CD4-positive, alpha-beta T cell treated with Interleukin-4 for 1 hour (primary cell): ENCODE data around the gene GBE1.
"Not testable (repeated sequence)": the region's sequence is repeated elsewhere in the genome, so short reads cannot be mapped to it uniquely, and the experiment has no call there.

Experiments used
- DNase-seq, 2 donors: peaks; one replicate each; pipeline ENCODE4 v3.0.0-alpha.2; 2020 to 2022

The GBE1 gene

DNA sequence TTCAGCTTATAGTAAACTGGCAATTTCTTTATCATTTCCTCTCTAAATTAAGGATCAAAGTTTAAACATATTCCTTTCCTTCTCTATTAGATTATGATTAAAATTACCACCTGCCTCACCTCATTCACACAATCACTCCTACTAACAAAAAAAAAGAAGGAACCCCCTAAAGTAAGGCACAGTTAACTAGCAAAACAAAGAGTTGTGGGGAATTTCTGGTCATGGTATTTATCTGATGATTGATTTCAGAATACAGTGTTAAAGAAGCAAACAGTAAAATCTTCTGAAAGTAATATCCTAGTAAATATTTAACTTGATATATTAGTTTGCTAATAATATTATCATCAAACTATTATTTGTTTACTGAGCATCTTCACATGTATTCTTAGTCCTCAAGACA lies 8.8 kb downstream of the GBE1 start:
- no peak for DNase-seq

DNA sequence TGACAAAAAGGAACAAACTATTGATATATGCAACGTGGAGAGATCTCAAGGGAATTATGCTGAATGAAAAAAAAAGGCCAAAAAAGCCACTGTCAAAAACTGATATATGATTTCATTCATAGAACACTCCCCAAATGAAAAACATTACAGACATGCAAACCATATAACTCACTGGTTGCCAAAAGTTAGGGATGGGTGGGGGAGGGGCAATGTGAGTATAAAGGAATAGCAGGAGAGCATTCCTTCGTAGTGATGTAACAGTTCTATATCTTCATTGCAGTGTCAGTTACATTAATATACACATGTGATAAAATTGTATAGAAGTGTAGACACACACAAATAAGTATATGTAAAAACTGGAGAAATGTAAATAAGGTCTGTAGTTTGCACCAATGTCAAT lies 12.2 kb downstream of the GBE1 start:
- no peak for DNase-seq

DNA sequence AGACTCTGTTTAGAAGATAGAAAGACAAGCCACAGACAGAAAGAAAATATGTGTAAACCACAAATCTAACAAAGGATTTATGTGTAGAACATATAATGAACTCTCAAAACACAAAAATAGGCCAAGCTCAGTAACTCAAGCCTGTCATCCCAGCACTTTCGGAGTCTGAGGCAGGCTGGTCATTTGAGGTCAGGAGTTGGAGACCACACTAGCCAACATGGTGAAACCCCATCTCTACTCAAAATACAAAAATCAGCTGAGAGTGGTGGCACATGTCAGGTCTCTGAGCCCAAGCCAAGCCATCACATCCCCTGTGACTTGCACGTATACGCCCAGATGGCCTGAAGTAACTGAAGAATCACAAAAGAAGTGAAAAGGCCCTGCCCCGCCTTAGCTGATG lies 14.2 kb downstream of the GBE1 start:
- not testable (repeated sequence) for DNase-seq

DNA sequence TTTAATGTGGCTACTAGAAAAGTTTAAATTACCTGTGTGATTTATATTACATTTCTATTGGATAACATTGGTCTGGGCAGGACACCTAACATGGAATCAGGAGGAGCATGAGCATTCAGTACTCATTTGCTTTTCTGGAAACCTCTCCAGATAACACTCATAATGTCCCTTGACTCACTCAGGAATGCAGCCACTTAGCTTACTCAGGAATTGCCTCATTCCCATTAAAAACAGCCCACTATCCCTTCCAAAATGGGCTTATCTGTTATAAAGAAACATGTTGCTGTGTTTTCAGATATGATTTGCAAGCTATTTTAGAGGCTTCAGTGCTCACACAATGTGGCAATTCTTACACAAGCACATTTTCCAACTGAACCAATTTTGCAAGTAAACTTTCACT lies 17.1 kb downstream of the GBE1 start:
- DNase-seq, result no peak

DNA sequence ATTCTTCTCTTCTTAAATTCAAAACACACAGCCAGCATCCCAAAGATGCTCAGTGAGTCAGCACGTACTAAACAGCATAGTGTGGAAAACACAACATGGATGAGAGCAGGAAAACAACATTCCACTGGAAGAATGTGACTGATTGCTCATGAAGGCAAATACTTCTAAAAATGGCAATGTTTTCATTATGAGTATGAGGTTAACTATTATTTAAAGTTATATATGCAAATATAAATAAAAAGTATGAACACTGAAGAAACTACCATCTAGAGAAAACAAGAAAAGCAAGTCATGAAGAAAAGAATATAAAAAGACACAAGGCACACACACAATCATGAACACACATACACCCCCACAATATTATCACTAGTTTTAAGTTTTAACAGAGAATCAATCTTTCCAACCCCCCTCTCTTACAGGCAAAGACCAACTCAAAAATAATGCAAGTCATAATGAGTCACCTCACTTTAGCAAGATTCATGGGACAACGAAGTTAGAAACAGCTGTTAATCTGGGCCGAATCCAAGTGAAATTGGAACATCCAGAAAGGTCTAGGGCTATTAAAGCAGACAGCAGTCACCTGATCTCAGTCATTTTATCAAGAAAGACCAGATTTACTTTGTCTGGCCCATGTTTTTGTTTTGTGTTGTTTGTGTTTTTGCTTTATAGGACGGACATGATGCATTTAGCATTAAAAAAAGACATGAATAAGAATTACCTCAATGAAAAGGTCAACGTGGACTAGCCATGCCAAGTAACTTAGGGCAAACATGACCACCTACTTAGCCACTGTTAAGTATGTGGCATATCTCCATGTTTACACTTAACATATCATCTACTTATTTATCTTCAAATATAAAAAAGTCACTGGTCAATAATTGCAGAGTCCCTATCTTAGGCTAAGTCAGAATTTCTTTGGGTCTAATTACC lies 18.1 kb downstream of the GBE1 start:
- DNase-seq, result no peak

DNA sequence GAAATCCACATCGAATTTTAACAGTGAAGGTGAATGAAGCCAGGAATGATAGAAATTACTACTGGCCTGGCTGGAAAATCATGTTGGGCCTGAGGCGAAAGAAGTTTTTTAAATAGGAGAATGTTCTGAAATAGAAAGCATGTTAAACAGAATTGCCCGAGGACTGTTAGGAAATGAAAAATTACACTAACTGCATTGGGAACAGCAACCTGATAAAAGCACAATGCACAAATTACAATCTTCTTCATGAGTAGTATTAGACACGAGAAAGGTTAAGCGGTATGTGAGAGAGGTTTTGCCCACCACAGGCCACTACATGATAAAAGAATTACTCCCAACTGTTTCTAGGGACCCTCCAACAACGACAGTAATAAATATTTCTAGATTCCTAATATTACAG lies 18.9 kb downstream of the GBE1 start:
- no peak for DNase-seq

DNA sequence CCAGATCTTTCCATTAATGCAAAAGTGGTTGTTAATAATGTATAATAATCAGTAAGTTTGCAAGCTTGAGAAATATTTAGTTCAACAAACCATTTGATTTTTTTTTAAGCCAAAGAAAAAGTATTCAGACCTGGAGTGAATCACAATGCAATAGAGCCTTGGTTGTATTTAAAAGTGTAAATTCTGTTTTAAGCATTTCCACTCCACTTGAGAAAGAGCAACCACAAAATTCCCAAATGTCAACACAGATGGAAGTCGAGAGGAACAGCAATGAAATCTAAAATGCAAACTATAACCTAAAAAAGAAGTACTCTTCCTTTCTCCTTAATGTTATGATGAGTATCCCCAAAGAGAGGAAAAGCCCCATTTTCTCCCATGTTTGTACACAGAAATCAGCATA lies 20.2 kb downstream of the GBE1 start:
- no peak for DNase-seq

DNA sequence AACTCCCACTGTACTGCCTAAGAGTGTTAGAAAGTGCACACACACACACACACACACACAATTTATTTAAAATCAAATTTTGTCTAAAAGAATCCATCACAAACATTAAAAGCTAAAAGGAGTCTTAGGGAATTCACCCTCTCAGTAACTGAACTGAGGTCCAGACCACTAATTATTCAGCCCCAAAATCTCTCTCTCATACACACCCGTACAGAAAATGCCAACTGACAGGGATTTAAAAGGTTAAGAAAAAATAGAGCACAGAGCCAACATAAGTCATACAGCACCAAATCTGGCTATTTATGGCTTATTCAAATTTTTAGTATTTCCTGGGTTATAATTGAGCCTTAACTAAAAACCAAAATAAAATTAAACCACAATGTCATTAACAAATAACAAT lies 20.7 kb downstream of the GBE1 start:
- DNase-seq, result no peak

DNA sequence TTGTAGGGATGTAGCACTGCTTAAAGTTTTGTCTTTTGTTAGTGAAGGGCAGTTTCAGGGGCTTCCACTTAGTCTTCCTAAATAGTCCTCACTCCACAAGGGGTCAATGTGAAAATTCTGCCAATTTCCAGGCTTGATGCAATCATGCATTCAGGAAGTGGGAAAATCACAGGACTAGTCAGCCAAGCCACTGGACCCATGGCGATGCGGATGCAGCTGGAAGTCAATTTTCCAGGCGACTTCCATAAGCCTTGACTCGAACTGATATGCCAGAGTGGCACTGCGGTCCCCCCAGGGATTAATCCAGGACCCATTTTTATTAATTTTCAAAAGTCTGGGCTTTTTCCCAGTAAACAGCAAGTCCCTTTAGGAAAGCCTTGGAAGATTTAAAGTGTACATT lies 26.1 kb downstream of the GBE1 start:
- DNase-seq, result no peak

DNA sequence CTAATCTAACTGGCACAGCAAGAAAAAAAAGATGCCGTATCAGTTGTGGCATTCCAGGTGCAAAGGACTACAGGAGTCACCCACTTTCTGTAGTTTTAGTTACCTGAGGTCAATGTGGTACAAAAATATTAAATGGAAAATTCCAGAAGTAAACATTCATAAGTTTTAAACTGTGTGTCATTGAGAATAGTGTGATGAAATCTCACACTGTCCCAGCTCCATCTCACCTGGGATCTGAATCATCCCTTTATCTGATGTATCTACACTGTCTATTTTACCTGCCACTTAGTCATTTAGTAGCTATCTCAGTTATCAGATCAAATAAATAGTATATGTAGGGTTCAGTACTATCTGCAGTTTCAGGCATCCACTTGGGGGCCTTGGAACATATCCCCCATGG lies 26.7 kb downstream of the GBE1 start:
- no peak for DNase-seq

DNA sequence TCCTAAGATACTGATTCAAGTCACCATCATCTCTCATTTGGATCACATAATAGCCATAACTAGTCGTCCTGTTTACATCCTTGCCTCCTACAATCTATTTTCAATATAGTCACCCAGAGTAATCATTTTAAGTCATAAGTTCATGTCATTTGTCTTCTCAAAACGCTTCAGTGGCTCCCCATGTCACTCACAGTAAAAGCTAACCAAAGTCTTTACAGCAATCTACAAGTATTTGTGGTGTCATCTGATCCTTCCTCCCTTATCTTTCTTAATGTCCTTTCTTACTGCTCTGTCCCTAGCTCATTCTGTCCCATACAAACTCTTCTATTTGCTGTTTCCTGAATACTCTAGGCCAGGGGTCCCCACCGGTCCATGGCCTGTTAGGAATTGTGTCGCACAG lies 28.8 kb downstream of the GBE1 start:
- no peak for DNase-seq

DNA sequence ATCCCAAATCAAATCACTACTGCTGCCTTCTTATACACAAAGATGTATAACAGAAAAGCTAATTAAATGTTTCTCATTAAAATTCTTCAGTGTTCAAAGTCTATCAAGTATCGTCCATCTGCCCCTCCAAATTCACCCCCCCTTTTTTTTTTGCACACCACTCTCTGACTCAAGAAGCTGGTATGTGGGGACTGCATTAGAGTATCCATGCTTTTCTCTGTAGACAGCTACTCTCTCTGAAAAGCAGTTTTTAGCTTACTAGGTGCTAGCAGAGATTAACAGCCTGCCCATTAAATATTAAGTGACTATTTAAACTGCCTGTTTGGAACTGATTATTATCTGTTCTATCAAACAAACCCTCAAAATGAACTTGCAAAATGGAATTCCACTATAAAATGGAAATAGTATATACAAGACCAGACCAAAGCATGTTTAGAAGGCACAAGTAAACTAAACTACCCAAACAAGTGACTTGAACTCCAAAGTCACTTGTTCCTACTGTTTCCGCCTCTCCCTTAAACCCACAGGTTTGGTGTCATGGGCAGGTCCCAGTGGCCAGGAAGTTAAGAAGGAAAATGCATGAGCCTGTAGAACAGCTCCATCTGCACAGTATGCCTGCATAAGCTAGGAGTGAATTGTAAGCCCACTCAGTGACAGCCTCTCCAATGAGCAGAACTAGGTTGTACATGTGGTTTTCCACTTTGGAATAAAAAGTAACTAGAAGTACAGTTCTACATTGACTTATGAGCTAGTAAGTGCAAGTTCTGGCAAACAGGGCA lies 32.5 kb downstream of the GBE1 start:
- DNase-seq, result no peak

DNA sequence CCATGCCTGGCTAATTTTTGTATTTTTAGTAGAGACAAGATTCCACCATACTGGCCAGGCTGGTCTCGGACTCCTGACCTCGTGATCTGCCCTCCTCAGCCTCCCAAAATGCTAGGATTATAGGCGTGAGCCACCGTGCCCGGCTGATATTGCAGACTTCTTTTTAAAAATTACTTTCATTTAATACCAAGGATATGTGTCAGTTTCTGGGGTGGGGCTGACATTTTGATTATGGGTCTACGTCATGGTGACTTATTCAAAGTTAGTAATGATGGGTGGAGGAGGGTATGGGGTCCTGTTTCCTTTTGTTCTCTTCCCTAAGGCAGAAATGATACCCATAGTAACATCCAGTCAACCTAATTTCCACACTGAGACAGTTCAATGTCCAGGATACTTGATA lies 34.7 kb downstream of the GBE1 start:
- no peak for DNase-seq

DNA sequence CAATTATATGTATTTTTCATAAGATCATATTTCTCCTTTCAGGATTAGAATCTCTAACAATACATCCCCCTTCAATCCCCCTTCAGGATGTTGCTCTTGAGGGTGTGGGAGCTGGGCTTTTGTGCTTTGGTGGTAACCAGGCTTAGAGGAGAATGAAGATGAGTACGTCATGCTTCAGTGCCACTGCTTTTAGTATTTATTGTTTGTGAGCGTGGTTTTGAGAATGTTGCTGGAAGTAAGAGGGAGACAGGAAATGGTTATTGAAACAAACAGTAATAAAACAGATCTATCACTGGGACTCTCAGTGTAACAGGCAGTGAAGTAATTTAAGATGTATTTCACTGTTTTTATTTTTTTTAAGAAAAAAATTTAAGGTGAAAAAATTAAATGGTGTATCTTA lies 35.3 kb downstream of the GBE1 start:
- DNase-seq, result no peak

DNA sequence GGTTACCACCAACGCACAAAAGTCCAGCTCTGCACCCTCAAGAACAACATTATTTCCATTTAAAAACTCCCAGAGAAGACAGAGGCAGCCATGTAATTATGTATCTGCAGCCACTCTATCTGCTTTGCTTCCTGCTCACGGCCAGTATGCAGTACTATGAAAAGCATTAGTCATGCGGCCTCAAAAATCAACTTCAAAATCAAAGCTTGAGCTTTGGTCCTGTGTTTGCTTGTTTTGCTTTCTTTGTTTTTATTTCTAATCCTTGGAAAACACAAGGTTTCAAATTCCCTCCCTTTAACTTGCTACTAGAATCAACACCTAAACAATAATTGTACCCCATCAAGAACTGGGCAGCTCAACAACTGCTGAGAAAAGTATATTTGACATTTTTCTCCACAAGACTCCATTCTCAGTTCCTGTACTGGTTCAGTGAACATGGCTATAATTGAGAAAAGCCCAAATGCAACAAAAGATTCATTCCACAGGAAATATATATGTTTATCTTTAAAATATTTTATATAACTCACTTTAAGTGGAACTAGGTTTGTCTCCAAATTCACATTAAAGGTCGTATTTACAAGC lies 37.6 kb downstream of the GBE1 start:
- no peak for DNase-seq

DNA sequence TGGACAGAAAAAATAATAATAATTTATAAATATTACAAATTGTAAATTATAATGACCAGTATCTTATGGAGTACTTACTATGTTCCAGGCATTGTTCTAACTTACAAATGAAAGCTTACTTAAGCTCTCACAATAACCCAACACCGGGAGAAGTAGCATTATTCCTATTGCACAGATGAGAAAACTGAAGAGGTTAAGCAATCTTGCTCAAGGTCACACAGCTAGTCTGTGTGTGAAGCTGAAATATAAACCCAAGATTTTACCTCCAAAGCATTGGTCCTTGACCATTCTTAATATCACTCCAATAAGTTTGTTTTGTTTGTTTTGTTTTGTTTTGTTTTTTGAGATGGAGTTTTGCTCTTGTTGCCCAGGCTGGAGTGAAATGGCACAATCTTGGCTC lies 43.1 kb downstream of the GBE1 start:
- DNase-seq, result no peak

DNA sequence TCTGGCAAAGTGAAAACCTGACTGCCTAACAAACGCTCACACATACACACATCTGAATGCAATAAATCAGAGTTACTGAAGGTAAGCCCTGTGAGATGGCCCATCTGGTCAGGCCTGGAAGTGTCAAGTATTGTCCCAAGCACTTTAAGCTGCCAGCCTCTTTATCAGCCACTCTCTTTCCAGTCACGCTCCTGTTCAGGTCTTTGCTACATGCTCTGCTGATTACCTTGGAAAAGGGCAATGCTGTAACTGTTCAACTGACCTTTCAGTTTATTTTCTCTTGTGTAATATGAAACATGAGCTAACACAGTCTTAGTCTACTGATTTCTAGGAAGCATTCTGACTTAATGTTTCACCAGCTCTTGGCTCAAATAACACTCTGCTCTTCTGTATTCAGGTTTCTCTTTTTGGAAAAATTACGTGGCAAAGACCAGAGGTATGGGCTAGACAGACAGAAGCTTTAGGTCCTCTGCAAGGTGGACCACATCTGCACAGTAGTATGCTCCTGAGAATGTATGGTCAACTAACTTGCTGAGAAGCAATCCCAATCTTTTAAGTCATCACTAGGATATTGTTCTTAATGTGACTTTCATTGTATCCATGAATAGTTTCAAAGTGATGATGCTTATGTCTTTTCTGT lies 44.5 kb downstream of the GBE1 start:
- DNase-seq, result no peak

DNA sequence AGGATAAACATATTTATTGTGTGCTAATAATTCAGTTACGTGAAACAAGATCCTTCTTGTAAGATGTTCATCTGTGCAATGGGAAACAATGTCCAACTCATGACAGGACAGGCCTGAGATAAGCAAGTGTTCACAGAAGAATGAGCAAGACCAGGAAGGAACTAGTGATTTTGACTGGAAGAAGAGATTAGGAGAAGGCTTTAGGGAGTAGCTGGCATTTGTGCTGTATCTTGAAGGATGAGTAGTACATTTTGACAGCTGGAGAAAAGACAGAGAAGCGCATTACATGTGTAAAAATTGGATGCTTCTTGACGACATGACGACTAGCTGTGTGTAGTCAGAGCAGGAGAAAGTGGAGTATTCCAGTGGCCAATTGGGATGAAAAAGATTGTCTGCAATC lies 48.4 kb downstream of the GBE1 start:
- DNase-seq, result no peak

DNA sequence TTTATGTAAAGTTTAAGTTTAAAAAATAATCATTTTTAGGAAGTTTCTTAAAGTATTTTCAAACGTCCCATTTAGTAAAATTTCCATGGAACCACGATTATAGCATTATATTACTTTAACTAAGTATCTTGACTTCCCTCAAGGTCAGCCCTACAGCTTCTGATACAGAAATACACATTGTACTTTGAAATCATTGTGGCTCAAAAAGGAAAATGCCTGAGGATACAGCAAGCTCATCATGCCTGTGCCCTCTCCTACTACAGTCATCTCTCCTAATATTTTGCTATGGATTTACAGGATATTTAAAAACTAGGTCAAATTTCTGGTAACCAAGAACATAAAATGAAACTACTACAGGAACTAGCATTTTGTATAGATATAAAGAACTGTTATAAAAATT lies 51.8 kb downstream of the GBE1 start:
- no peak for DNase-seq

DNA sequence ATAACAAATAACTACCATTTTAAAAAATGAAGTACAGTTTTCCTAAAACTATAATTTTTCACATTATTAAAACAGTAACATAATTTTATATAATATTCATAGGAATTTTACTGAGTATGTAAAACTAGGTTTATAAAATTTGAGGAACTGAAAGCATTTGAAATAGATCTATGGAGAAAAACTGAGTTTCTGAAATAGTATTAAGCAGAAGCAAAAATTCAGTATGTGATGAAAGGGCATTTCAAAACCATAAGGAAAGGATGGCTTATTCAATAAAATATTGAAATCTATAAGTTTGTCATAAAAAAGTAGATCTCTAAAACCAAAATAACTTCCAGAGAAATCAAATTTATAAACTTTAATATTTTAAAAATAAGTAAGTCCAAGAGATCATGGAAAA lies 53.4 kb downstream of the GBE1 start:
- DNase-seq, result no peak

DNA sequence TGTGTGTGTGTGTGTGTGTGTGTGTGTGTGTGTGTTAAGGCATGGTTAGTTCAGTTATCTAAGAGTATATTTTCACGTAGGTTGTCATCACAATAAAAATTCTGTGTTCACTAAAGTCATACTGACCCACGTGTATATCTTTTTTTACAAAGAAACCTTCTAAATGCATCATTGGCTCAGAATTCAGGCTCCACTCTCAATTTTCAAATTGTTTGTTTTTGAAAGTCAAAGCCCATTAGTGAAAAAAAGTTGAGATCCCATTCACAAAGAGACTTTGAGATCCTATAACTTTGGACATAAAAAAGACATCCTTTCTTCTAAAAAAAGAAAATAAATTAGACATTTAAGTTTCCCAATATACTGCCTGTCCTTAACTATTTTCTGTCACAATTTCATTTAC lies 59.3 kb downstream of the GBE1 start:
- DNase-seq, result no peak

DNA sequence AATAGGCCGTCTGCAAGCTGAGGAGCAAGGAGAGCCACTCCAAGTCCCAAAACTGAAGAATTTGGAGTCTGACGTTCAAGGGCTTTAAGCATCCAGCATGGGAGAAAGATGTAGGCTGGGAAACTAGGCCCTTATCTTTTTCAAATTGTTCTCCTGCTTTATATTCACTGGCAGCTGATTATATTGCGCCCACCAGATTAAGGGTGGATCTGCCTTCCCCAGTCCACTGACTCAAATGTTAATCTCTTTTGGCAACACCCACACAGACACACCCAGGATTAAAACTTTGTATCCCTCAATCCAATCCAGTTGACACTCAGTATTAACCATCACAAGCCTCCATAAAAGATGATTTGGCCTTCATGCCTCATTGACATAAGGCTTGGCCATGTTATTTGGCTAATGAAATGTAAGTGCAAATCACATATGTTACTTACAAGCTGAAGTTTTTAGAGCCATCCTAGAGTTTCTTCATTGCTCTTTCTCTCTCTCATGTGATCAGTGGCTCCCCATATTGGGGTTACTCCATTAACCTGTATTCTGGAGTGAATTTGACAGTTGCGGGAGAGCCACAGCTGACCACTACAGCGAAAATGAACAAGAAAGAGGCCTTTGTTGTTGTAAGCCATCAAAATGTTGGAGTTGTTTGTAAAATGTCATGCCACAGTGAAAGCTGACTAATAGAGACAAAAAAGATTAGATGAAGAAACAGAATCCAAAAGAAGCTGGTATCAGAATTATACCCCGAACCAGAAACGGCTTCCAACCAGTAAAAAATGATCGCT lies 61.7 kb downstream of the GBE1 start:
- DNase-seq, result no peak

DNA sequence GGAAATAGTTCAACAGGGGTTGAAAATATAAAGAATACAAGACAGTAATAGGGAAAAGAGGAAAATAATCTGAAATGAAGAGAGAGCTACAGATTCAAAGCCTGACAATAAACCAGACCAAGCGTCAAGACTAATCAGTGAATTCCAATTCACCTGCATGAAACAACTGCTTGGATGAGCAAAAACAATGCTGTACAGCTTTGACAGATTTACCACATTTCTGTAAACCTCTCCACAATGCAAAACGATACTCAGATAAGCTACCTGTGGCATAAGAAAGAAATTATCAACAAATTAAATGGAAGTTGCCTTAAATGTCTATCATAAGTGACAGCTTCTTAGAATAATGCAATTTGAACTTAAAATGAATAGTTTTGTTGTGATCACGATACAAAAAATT lies 65.4 kb downstream of the GBE1 start:
- no peak for DNase-seq
